Adipose tissue (tissue), 3 donors: ENCODE data around the gene TYMP. TPM values are rescaled to one million over a fixed set of nuclear protein-coding genes. Genes with fewer than 3 reads are reported as not detected.
A peak's percentile ranks its signal among the peaks of the same experiment; 100 is the strongest.

Source experiments
- H3K27ac ChIP-seq: one replicate; pipeline ENCODE4 v1.5.1; 2013; ENCODE audit warnings: low read depth, low read length
- WGBS, 3 donors: extraction: QIAGEN DNeasy Blood & Tissue Kit; methylation state at CpG; one replicate each; pipeline ENCODE4 v1.1.7; 2013; 5-methylcytosine and 5-hydroxymethylcytosine counted together
- polyA plus RNA-seq, 3 donors: library from polyadenylated mRNA; stranded (reverse); fragments of 200-250 nt; gene quantifications; one replicate each; pipeline ENCODE4 v1.2.3, GENCODE V29; 2013
- donor health status: healthy with polysubstance abuse.
- donor health status: Bipolar disorder and iron deficiency.
- donor health status: healthy.

TYMP gene, protein sequence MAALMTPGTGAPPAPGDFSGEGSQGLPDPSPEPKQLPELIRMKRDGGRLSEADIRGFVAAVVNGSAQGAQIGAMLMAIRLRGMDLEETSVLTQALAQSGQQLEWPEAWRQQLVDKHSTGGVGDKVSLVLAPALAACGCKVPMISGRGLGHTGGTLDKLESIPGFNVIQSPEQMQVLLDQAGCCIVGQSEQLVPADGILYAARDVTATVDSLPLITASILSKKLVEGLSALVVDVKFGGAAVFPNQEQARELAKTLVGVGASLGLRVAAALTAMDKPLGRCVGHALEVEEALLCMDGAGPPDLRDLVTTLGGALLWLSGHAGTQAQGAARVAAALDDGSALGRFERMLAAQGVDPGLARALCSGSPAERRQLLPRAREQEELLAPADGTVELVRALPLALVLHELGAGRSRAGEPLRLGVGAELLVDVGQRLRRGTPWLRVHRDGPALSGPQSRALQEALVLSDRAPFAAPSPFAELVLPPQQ
- 100 to 1,000 TPM in 1 of 3 donors, 10 to 100 TPM in 2; 49.1 to 162 (median 75.1) TPM for polyA plus RNA-seq

DNA sequence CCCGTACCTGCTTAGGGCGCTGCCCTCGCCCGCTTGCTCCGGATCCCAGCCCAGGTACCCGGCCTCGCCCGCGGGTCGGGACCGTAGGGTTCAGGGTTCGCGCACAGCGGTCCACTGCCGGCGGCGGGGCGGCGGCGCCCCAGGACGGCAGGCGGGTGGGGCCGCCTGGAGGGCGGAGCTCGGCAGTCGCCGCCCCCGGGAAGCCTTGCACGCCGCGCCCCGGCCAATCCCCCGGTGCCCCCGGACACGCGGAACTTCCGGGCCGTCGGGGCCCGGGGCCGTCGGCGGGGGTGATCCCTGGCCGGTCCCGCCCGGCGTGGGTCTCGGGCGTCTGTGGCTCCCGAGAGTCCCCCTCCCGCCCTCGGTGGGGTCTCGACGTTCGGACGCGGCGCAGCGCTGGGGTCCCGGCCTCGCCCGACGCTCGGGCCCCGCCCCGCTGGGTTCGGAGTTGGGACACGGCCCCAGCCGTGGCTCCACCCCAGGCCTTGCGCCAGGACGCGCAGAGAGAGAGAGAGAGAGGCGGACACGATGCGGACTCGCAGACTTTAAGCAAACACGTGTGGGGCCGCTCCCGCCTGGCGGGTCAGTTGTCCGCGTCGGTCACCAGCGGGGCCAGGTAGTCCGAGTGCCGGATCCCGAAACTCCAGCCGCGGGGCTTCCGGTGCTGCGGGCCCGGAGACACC is at the start of gene TYMP:
Gene TYMP, minus strand, starts transcription at position 116 of the 683 bp plus-strand sequence. CDS start 303 bp downstream, outside the sequence.
- peak within 1 kb of the TSS; percentile 98 for H3K27ac ChIP-seq
- 0 to 1% (median 1%) methylated on average over 74 to 92 of the region's 92 CpGs for WGBS, 3 donors

DNA sequence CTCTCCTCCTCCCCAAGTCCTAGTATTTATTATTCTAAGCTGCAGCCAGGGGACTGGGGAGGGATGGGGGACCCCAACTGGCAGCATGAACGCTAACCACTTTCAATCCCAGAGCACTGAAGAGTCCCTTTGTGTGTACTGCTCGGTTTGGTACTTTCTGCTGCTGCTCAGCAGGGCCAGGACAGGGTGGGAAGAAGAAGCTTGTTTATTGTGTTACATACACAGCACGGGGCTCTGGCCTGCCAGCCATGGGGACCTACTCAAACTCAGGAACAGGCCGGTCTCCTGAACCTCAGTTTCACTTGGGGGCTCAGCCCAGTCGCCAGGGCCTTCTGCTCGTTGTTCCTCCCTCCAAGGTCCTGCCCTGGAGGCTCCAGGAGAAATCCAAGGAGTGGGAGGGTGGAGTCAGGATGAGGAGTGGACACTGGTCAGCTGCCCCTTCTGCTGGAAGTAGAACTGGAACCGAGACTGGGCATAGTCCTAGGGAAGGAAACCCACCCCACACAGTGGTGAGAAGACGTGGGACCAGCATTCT is 49.0 kb upstream of the TYMP start:
- WGBS, 3 donors = 57 to 65% (median 61%) methylated on average over 8 of the region's 8 CpGs
- no peak overlapping the region for H3K27ac ChIP-seq

DNA sequence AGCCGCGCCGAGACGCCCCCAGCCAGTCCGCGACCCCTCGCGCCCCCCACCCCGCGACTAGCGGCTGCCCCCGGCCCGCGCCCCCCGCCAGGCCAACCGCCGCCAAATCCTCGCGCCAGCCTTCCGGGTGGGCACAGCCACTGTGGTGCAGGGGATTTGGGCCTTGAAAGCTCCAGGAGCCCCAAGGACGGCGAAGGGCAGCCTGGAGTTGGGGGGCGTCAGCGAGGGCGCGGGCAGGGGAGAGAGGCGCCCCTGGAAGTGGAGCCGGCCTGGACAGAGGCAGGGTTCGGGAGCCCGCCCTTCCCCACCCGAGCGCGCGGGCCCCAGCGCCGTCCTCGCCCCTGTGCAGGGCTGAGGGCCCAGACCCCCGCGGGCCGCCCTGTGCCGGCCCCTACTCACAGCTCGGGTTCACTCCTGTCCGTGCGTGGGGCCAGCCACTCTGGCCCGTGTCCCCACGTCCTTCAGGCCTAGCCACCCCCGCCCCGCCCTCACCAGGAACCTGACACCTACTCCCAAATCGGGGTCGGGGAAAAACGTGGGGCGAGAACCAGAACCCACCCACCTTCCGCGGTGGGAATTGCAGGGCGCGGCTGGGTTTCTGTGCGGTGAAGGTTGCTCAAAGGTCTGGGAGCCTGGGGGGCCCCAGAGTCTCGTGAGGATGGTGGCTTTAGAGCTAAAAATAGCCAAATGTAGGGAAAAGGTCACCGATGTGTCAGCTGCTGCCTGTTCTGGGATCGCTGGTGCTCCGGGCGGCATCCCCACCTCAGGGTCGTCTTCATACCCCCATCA is 48.4 kb upstream of the TYMP start, which contains the start of gene CPT1B:
Gene CPT1B, minus strand, starts transcription at position 441 of the 789 bp plus-strand sequence. CDS start 512 bp downstream, outside the sequence.
- 25 to 37% (median 30%) methylated on average over 55 to 63 of the region's 63 CpGs for WGBS, 3 donors
- H3K27ac ChIP-seq = no peak within 1 kb of the TSS

DNA sequence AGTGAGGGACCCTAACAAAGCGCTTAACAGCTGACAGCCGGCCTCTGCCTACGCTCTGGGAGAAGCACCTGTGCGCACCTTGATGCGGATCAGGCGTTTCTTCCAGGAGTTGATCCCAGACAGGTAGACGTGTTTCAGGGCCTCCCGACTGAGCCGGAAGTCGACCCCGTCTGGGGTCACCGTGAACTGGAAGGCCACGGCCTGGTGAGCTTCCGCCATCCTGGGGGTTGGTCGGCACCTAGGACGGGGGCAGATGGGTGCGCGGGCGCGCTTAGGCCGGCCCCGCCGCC is 47.8 kb upstream of the TYMP start:
- 46 to 62% (median 57%) methylated on average over 23 of the region's 23 CpGs for WGBS, 3 donors
- no peak overlapping the region for H3K27ac ChIP-seq

DNA sequence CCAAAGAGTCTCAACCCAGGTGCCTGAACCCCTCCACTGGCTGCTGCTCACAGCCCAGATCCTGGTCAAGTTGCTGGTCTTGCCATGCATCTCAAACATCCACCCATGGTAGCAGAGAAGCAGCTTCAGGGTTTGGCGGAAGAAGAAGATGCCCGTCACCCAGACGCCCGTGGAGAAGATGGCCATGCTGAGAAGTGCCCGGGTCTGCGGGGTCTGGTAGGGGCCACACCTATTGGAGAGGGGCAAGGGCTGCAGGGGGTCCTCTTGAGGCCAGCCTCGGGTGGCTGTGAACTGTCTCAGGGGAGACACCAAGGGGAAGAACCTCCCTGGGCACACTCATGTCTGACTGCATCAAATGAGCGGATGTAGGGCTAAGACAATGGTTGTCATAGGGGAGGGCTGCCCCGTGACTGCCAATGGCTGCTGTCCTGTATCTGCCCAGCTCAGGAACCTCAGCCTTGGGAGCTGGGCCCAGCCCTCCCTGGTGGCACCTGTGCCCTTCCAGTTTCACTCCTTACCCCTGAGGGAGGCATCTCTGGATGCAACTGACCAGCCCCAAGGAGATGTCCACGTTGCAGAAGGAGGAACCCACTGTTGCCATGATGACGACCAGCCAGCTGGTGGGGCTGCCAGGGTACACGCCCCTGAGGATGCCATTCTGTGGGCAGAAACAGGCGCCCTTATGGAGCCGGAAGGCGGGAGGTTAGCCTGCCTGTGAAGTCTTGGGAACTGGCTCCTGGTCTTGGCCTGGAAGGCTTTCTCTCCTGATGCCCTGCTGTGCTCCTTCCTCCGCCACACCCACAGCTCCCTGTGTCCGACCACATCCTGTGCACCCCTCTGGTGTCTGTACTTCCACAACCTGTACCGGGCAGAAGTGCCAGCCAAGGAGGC is 47.2 kb upstream of the TYMP start:
- 76 to 92% (median 77%) methylated on average over 18 of the region's 18 CpGs for WGBS, 3 donors

DNA sequence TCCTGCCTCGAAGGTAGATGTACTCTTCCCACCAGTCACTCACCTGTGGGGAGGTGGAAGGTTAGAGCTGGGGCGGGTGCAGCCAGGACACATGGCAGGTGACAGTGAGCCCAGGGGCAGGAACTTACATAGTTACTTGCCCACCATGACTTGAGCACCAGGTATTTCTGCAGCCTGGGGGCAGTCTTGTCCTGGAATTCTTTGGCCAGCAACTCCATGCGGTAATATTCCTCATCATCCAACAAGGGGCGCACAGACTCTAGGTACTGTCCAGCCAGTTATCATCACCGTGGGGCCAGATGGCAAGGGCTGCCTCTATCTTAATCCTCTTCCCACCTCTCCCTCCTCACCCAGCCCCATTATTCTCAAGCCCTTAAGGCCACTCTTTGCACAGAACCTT is 46.3 kb upstream of the TYMP start:
- WGBS, 3 donors = 65 to 70% (median 68%) methylated on average over 5 of the region's 5 CpGs
- H3K27ac ChIP-seq = no peak overlapping the region

More for the DNA sequence above, 47.2 kb upstream of the TYMP start:
- no peak overlapping the region for H3K27ac ChIP-seq

DNA sequence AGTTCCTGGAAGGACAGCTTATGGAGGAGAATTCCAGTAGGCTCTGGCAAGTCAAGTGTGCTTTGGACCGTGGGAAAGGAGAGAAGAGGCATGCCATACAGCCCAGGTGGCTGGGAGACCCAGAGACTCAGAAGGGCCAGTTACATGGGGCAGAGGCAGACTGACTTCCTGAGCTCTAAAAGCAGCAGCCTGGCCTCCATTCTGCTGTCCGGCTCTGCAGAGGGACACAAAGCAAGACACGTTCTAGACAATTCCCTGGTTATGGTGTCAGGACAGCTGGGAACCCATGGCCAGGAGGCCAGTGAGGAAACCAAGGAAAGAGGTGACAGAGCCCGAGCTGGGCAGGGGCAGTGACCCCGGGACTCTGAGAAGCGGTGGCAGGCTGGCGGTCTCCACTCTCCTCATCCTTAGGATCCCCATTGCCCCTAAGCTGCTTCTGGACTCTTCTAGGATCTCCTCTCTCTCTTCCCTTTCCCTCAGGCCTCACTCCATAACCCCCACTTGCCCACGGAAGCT is 45.7 kb upstream of the TYMP start:
- 81 to 91% (median 83%) methylated on average over 8 of the region's 8 CpGs for WGBS, 3 donors
- H3K27ac ChIP-seq = no peak overlapping the region

DNA sequence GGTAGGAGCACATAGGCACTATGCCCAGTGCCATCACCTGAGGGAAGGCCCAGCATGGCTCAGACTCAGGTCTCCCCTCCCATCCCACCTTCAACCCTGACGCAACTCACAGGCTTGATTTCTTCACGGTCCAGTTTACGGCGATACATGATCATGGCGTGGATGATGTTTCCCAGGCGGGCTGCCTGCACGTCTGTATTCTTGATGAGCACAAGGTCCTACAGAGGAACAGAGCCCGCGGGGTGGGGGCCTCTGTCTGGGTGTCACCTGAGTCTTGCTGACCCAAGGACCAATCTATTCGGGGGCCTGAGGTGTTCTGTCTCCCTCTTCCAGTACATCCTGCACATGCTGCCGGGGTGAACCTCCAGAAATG is 44.6 kb upstream of the TYMP start:
- WGBS, 3 donors = 88 to 92% (median 91%) methylated on average over 11 of the region's 11 CpGs
- H3K27ac ChIP-seq = no peak overlapping the region

DNA sequence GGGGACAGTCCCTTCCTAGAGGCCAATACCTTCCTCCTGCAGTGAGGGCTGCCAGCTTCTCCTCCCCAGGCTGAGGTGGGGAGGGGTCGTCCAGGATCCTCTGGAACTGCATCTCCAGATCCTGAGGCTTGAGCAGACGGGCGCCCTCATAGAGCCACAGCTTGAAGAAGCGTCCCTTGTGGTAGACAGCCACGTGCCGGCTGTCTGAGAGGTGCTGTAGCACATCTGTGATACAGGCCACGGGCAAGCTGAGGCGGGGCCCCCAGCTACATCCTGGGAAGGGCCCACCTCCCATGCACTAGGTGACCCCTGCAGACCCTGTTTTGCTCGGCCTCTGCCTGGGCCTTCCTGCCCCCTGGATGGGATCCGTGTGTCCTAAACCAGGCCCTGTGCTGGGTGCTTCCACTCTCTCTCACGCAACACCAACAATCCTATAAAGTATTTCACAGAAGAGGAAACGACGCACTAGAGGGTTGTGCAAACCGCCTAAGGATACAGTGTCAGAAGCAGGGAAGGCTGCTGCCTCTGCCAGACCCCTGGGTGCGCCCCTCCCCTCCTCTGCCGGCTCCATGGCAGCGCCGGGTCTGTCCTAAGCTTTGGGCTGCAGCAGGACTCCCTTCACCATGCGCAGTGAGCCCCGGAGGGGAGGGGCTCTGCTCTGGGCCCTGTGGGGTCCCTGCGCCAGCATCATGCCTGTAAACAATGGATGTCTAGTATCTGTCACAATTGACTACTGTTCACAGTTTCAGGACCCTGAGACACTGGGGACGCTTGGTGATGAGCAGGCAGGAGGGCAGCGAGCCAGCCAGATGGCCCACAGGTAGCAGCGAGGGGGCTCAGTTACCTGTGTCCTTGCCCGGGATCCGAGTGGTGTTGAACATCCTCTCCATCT is 43.9 kb upstream of the TYMP start:
- H3K27ac ChIP-seq = no peak overlapping the region
- WGBS, 3 donors = 84 to 89% (median 86%) methylated on average over 26 of the region's 26 CpGs

DNA sequence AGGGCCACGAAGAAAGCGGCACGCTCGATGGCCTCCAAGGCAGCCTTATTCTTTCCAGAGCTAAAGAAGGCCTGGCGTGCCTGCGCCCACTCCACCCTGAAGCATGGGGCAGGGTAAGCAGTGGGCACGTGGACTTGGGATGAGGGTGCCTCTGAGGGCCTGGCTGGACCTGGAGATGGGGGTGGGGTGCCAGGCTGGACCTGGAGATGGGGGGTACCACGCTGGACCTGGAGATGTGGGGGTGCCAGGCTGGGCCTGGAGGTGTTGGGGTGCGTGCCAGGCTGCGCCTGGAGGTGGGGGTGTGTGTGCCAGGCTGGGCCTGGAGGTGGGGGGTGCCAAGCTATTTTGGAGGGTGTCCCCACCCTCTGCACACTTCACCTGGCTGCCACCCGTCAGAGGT is 43.2 kb upstream of the TYMP start:
- WGBS, 3 donors = 93 to 94% (median 94%) methylated on average over 11 of the region's 11 CpGs
- no peak overlapping the region for H3K27ac ChIP-seq

DNA sequence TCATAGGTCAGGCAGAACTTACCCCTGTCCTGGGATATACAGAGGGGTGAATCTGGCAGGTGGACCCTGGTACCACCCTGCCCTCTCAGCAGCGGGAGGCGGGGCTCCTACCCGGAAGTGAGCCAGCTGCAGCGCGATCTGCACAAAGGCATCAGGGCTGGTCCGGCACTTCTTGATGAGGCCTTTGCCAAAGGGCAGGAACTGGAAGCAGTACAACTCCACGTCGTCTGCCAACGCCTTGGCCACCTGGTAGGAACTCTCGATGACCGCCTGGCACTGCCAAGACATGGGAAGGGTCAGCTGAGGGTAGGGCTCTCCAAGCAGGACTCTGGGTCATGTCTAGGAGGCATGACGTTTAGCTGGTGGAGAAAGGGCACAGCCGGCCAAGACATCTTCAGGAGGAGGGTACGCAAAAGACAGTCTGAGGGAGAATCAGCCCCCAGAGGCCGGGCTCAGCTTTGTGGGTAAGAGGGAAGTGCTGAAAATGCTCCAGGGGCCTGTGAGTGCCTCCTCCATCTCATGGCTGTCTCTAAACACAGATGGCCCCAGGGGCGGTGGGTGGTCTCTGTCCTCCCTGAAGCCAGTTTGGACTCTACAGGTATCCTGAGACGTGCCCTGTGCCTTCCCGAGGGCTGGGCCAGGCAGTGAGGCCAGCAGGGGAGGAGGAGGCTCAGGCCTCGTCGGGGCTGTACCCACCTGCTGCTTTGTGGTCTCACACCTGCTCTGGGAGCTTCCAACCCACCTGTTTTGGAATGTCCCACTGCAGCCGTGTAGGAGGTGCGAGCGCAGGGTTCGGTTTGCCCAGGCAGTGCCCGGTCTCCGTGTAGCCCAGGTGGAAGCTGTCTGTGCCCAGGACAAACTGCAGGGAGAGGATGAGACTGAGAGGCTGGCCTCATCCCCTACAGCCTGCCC is 41.7 kb upstream of the TYMP start:
- H3K27ac ChIP-seq = no peak overlapping the region
- WGBS, 3 donors = 82 to 88% (median 87%) methylated on average over 26 of the region's 26 CpGs

DNA sequence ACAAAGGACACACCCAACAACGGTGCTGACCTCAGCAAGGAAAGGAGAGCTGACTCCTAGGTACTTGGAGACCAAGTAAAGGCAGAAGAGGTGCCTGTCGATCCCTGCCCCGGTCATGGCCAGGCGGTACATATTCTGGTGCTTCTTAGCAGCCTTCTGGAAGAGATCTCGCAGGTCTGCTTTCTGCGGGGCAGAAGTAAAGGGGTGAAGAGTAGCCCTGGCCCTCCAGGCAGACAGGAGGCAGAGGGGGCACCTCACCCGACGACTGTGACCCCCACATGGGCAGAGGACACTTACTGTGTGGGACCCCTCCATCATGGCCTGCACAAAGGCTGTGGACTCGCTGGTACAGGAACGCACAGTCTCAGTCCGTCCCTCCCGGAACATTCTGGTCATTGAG is 41.0 kb upstream of the TYMP start:
- whole genome bisulfite sequencing, 3 donors = 91 to 95% (median 94%) methylated on average over 12 of the region's 12 CpGs
- H3K27ac ChIP-seq = no peak overlapping the region

DNA sequence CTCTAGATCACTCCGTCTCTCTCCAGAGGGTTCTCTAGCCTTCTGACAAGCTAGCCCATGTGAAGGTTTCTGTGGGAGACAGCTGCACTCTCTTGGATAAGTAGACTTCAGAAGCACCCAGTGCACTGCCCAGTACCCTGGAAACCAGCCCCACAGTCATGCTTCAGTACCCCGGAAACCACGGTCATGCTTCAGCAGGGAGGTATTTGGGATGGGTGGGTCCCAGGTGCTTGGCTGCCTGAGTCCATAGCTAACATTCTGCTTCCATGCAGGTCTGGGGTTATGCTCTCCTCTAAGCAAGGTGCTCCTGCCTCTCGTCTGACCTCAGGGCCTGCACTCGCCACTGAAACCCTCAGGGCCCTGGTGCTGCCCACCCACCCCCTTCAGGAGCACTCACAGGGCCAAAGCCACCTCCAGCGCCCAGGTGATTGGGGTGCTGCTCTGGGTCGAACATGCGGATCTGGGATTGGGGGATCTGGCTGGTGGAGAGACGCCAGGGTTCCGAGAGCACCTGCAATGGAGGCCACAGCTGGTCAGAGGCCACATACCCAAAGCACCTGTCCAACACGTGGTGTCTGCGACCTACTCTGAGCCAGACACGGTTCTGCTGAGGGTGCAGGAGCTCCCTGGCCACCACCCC is 40.2 kb upstream of the TYMP start:
- WGBS, 3 donors = 88 to 95% (median 92%) methylated on average over 13 of the region's 13 CpGs
- H3K27ac ChIP-seq = no peak overlapping the region

DNA sequence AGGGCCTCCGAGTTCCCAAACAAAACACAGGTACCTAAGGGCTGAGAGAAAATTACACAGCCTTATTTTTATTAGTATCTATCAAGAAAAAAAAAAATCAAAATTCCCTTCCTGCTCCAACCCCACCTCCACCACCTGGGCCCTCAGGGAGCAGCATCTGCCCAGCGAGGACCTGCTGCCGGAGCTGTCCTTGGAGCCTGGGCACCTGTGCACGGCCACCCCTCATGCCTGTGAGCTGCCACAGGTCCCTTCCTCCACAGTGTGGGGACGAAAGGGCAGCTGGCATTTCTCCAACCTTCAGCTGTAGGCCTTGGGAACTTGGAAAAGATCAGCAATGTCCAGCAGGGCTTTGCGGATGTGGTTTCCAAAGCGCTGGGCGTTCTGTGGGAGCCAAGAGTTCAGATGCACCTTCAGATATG is 39.2 kb upstream of the TYMP start:
- 43 to 85% (median 75%) methylated on average over 8 of the region's 8 CpGs for WGBS, 3 donors
- H3K27ac ChIP-seq = no peak overlapping the region

DNA sequence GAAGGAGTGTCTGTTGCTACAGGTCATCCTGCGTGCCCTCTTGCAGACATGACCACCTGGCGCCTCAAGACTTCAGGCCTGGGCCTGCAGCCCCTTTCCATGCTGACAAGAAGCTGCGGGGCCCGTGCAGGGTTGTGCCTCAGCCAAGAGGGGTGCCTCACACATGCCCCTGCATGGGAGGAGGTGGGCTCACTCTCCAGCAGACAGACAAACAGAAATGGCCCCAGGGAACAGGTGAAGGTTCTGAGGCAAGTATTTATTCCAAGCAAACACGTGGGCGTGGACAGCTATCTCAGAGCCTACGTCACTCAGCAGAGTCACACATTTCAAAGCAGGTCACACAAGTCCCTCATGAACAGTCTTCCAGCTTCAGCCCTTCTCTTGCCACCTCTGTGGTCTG is 38.8 kb upstream of the TYMP start:
- 59 to 91% (median 85%) methylated on average over 7 of the region's 7 CpGs for WGBS, 3 donors
- no peak overlapping the region for H3K27ac ChIP-seq
